Measurements from ENCODE around the gene NHERF2.

Gene NHERF2

DNA sequence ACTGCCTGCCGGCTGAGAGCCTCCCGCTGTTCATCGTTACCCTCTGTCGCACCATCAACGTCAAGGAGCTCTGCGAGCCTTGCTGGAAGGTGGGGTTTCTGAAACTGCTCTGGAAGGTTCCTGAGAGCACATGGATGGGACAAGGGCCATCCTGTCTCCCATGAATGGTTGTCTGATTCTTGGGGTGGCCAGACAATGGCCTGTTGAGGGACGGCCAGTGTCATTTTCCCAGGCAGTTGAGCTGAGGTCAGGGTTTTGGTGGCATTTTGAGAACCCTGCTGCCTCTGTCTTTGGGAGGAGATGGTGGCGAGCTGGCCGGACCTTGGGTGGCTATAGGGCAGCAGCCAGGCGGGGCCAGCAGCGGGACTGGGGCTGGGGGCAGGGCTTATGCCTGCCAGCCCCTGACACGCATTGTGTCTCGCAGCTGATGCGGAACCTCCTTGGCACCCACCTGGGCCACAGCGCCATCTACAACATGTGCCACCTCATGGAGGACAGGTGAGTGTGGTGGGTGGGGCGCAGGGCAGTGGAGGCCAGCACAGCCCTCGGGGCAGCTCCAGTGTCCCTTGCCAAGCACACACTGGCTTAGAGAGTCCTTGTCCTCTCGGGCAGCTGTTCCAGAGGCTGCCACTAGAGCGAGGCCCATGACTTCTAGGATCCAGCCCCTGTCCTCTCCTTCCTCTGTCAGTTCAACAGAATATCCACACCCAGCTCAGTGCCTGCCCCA, 30.1 kb downstream of the NHERF2 start:
- H3K27ac ChIP-seq (ENCODE audit: low read length): no peak overlapping the region
- H3F3A ChIP-seq (ENCODE audit: insufficient read depth, low read length): no peaks in the 10 kb centered on the region

GRCh38 chr16:2057438-2057837, 30.7 kb downstream of the NHERF2 start:
- H2AFZ ChIP-seq (ENCODE audit: low read length): no peak overlapping the region
- no peaks in the 10 kb centered on the region for H3K9me2 ChIP-seq (replicated peaks; ENCODE audit: insufficient read depth, low read length)
- no peaks in the 10 kb centered on the region for H3K27me3 ChIP-seq (replicated peaks; ENCODE audit: insufficient read depth, low read length)
- H3K27ac ChIP-seq (ENCODE audit: low read length): no peak overlapping the region
- TF ChIP-seq CTCF (IDR thresholded peaks at IDR 0.05; ENCODE audit: low read length) (no peak), EZH2phosphoT487 (IDR thresholded peaks at IDR 0.05; ENCODE audit: low read length) (no peak), EZH2 (optimal IDR thresholded peaks at IDR 0.05; ENCODE audit: low read depth, low read length) (no peak)
- H3K4me3 ChIP-seq (ENCODE audit: low read length): no peak overlapping the region
- H3K9me3 ChIP-seq (replicated peaks; ENCODE audit: insufficient read depth, low read length): no peaks in the 10 kb centered on the region
- H3K36me3 ChIP-seq (replicated peaks; ENCODE audit: insufficient read depth, low read length): no peaks in the 10 kb centered on the region
- no peak overlapping the region for H3K9ac ChIP-seq (ENCODE audit: low read length)
- H3K4me1 ChIP-seq (ENCODE audit: low read length): no peaks in the 10 kb centered on the region
- H3F3A ChIP-seq (ENCODE audit: insufficient read depth, low read length): no peaks in the 10 kb centered on the region
- no peak overlapping the region for H3K4me2 ChIP-seq (ENCODE audit: low read depth, low read length)
- DNase-seq: no peak
- H3K79me2 ChIP-seq (ENCODE audit: low read length): no peaks in the 10 kb centered on the region
- H4K20me1 ChIP-seq (ENCODE audit: insufficient read depth, low read length): no peaks in the 10 kb centered on the region

More for the DNA sequence above, 30.1 kb downstream of the NHERF2 start:
- Histone ChIP-seq H4K20me1 (ENCODE audit: insufficient read depth, low read length) (no peaks in the 10 kb centered on the region), H3K4me2 (ENCODE audit: low read depth, low read length) (no peak overlapping the region), H3K79me2 (ENCODE audit: low read length) (no peaks in the 10 kb centered on the region), H3K9ac (ENCODE audit: low read length) (no peak overlapping the region), H3K9me3 (replicated peaks; ENCODE audit: insufficient read depth, low read length) (no peaks in the 10 kb centered on the region), H3K36me3 (replicated peaks; ENCODE audit: insufficient read depth, low read length) (no peaks in the 10 kb centered on the region), H3K27me3 (replicated peaks; ENCODE audit: insufficient read depth, low read length) (no peaks in the 10 kb centered on the region), H3K4me3 (ENCODE audit: low read length) (no peak overlapping the region), H2AFZ (ENCODE audit: low read length) (no peak overlapping the region), H3K9me2 (replicated peaks; ENCODE audit: insufficient read depth, low read length) (no peaks in the 10 kb centered on the region), H3K4me1 (ENCODE audit: low read length) (no peaks in the 10 kb centered on the region)
- TF ChIP-seq EZH2 (optimal IDR thresholded peaks at IDR 0.05; ENCODE audit: low read depth, low read length) (no peak), EZH2phosphoT487 (IDR thresholded peaks at IDR 0.05; ENCODE audit: low read length) (no peak), CTCF (IDR thresholded peaks at IDR 0.05; ENCODE audit: low read length) (no peak)
- DNase-seq: no peak

- Histone ChIP-seq H4K20me1 (ENCODE audit: insufficient read depth, low read length) (no peaks in the 10 kb centered on the region), H3K36me3 (replicated peaks; ENCODE audit: insufficient read depth, low read length) (no peaks in the 10 kb centered on the region), H3K4me1 (ENCODE audit: low read length) (no peaks in the 10 kb centered on the region), H2AFZ (ENCODE audit: low read length) (no peak overlapping the region), H3F3A (ENCODE audit: insufficient read depth, low read length) (no peaks in the 10 kb centered on the region), H3K27me3 (replicated peaks; ENCODE audit: insufficient read depth, low read length) (no peaks in the 10 kb centered on the region), H3K9ac (ENCODE audit: low read length) (no peak overlapping the region), H3K79me2 (ENCODE audit: low read length) (no peaks in the 10 kb centered on the region), H3K9me2 (replicated peaks; ENCODE audit: insufficient read depth, low read length) (no peaks in the 10 kb centered on the region), H3K9me3 (replicated peaks; ENCODE audit: insufficient read depth, low read length) (no peaks in the 10 kb centered on the region), H3K27ac (ENCODE audit: low read length) (no peak overlapping the region), H3K4me2 (ENCODE audit: low read depth, low read length) (no peak overlapping the region), H3K4me3 (ENCODE audit: low read length) (no peak overlapping the region)
- TF ChIP-seq CTCF (IDR thresholded peaks at IDR 0.05; ENCODE audit: low read length) (no peak), EZH2phosphoT487 (IDR thresholded peaks at IDR 0.05; ENCODE audit: low read length) (no peak), EZH2 (optimal IDR thresholded peaks at IDR 0.05; ENCODE audit: low read depth, low read length) (no peak)
- DNase-seq: no peak
Observed at GRCh38 chr16:2058420-2058819, 31.7 kb downstream of the NHERF2 start.
